ENCODE measurements around the gene VPS29. TPM values are rescaled to one million over a fixed set of nuclear protein-coding genes. Genes with fewer than 3 reads are reported as not detected.

Gene VPS29
- 100 to 1,000 TPM in 3 of 4 donors, 10 to 100 TPM in 1; 94.0 to 188 (median 133) TPM for total RNA-seq

- intact Hi-C loops (cut with DNase I), result loop anchor here (5.0 kb wide), 1 partner anchor 35 kb away; the partner anchor contains the start of genes FAM216A and GPN3
- Histone ChIP-seq H3K36me3 (no peaks in the 10 kb centered on the region), H3K4me1 (peaks cover 9 to 13% of the 10 kb centered on the region in 2 donors), H3K27me3 (no peaks in the 10 kb centered on the region), H3K4me3 (replicated peaks in 1 of 3) (peak within 1 kb of the TSS; percentile 67 to 77 (median 71)), H3K9me3 (no peaks in the 10 kb centered on the region), H3K27ac (peak within 1 kb of the TSS; percentile 1 to 80 (median 77))
- TF ChIP-seq POLR2A (IDR thresholded peaks at IDR 0.05), result peak in 1 of 2 donors; percentile 87
- TF ChIP-seq CTCF (IDR thresholded peaks at IDR 0.05), result peak in 1 of 6 experiments; percentile 6
- DNase-seq, result peak; percentile 98 to 99
- WGBS, 2 donors, result 11 to 18% methylated on average over 28 to 43 of the region's 61 CpGs
Measured at GRCh38 chr12:110501752-110502738, at the start of gene VPS29, which contains the start of gene RAD9B. Gene VPS29 (minus strand): TSS chr12:110502111. CDS start chr12:110502051, 60 bp downstream. Gene RAD9B (plus strand): TSS chr12:110502331. CDS start chr12:110502338, 7 bp downstream.

GRCh38 chr12:110550981-110551380, 49.1 kb upstream of the VPS29 start:
- Histone ChIP-seq H3K4me3 (replicated peaks in 1 of 3) (no peak overlapping the region), H3K27ac (no peak overlapping the region), H3K9me3 (no peaks in the 10 kb centered on the region), H3K4me1 (peaks cover 6 to 18% of the 10 kb centered on the region in 2 donors), H3K36me3 (no peaks in the 10 kb centered on the region), H3K27me3 (no peaks in the 10 kb centered on the region)
- 95 to 97% methylated on average over 4 of the region's 4 CpGs for WGBS, 2 donors
- DNase-seq, result no peak
- intact Hi-C loops (cut with DNase I), result no loop called here
- TF ChIP-seq CTCF (IDR thresholded peaks at IDR 0.05), result no peak
- no peak for TF ChIP-seq POLR2A (IDR thresholded peaks at IDR 0.05)

GRCh38 chr12:110549716-110550115, 47.8 kb upstream of the VPS29 start:
- H3K36me3 ChIP-seq, result no peaks in the 10 kb centered on the region
- no peaks in the 10 kb centered on the region for H3K27me3 ChIP-seq
- H3K27ac ChIP-seq, result no peak overlapping the region
- 94 to 96% methylated on average over 2 of the region's 2 CpGs for WGBS, 2 donors
- no peak for TF ChIP-seq CTCF (IDR thresholded peaks at IDR 0.05)
- TF ChIP-seq POLR2A (IDR thresholded peaks at IDR 0.05), result no peak
- H3K4me1 ChIP-seq, result peaks cover 0 to 11% of the 10 kb centered on the region in 2 donors
- intact Hi-C loops (cut with DNase I), result loop anchor here (5.0 kb wide), 1 partner anchor 48 kb away; no protein-coding TSS in a partner anchor
- DNase-seq, result no peak
- no peaks in the 10 kb centered on the region for H3K9me3 ChIP-seq
- H3K4me3 ChIP-seq (replicated peaks in 1 of 3), result no peak overlapping the region

- Histone ChIP-seq H3K4me3 (replicated peaks in 1 of 3) (no peak overlapping the region), H3K9me3 (no peaks in the 10 kb centered on the region), H3K27me3 (no peaks in the 10 kb centered on the region), H3K36me3 (no peaks in the 10 kb centered on the region), H3K4me1 (peaks cover 8 to 19% of the 10 kb centered on the region in 2 donors), H3K27ac (peak overlapping the region in 1 of 3 donors; percentile 8)
- TF ChIP-seq POLR2A (IDR thresholded peaks at IDR 0.05) (no peak), CTCF (IDR thresholded peaks at IDR 0.05) (no peak)
- DNase-seq, result peak; percentile 28 to 36
- WGBS, 2 donors, result 57 to 67% methylated on average over 7 of the region's 7 CpGs
- intact Hi-C loops (cut with DNase I), result loop anchor here (5.0 kb wide), 1 partner anchor 49 kb away; no protein-coding TSS in a partner anchor
Measured at GRCh38 chr12:110548678-110549077, 46.8 kb upstream of the VPS29 start.
